ENCODE data around the gene METTL5.
A peak's percentile ranks its signal among the peaks of the same experiment; 100 is the strongest.
"Not testable (repeated sequence)": the region's sequence is repeated elsewhere in the genome, so short reads cannot be mapped to it uniquely, and the experiment has no call there.

Gene METTL5

GRCh38 chr2:169828141-169828811 lies 3.6 kb upstream of the METTL5 start:
- DNase-seq (ENCODE audit: low read depth) = peak; percentile 34

DNA sequence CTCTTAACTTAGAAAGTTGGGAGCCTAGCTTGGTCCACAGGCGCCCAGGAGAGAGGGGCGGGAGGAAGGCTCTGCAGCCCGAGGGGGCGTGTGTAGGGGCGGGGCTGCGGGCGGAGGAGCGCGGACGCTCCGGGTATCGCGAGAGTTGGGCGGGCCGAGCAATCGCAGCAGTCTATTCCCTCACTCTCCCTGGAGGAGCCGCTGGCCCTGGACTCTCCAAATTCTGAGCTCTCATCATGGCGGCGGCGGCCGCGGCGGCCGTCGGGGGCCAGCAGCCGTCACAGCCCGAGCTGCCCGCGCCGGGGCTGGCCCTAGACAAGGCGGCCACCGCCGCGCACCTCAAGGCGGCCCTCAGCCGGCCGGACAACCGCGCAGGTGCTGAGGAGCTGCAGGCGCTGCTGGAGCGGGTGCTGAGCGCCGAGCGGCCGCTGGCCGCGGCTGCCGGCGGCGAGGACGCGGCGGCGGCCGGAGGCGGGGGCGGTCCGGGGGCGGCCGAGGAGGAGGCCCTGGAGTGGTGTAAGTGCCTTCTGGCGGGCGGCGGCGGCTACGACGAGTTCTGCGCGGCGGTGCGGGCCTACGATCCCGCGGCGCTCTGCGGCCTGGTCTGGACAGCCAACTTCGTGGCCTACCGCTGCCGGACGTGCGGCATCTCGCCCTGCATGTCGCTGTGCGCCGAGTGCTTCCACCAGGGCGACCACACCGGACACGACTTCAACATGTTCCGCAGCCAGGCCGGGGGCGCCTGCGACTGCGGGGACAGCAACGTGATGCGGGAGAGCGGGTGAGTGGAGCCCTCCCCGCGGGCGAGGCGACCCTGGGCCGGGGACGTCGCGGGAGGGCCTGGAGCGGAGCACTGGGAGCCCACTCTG lies 2.8 kb upstream of the METTL5 start, which contains the start of gene UBR3:
UBR3 (plus strand) TSS at position 183 of the 869 bp plus-strand sequence; CDS start at position 237, 54 bp downstream.
- peak; percentile 84 for DNase-seq (ENCODE audit: low read depth)

DNA sequence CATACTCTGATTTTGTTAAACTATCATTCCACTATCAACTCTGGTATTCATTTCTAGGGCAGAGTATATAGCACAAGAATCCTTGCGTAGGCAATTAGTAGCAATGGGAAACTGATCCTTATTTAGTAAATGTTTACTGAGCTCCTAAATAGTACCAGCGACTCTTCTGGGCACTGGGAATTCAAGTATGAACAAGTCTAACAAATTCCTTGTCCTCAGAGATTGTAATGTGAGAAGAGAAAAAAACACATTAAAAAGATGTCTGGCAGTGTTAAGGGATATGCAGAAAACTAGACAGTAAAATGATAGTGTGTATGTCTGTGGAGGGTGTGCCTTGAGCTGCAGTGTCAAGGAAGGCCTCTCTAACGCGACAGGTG lies 721 bp downstream of the METTL5 start:
- no peak for DNase-seq (ENCODE audit: low read depth)

- DNase-seq (ENCODE audit: low read depth) = no peak
These were observed 1.8 kb downstream of the METTL5 start for GRCh38 chr2:169822785-169823392.

- no peak for DNase-seq (ENCODE audit: low read depth)
These were observed 2.7 kb downstream of the METTL5 start for GRCh38 chr2:169822036-169822435.

DNA sequence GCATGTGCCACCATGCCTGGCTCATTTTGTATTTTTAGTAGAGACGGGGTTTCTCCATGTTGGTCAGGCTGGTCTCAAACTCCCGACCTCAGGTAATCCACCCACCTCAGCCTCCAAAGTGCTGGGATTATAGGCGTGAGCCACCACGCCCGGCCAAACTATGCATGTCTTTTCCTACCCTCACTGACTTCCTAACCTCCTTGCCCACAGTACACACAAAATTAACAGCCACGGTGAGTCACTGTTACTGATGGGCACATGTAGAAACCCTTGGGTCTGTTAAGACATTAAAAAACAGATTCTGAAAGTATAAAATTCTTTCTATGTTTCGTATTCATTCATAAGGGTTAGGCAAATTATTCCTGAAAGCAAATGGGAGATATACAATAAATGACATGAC lies 4.6 kb downstream of the METTL5 start:
- DNase-seq (ENCODE audit: low read depth) = not testable (repeated sequence)

DNA sequence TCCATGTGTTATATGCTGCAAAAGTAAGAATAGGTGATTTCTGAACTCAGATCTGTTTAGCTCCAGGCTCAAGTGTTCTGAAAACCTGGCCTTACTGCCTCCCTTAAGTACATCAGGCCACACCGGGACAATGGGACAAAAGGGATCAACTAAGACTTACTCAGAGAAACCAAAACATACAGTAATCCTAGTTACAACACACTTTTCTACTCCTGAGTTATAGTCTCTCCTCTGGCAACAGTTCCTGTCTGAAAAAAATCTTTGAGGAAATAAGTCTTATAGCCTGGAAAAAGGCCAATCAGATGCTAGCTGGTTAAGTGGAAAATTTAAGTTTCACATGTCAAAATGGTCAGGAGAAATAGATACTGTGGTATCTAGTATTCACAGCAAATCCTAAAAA lies 5.6 kb downstream of the METTL5 start:
- no peak for DNase-seq (ENCODE audit: low read depth)

GRCh38 chr2:169818241-169818640 lies 6.5 kb downstream of the METTL5 start:
- no peak for DNase-seq (ENCODE audit: low read depth)

DNA sequence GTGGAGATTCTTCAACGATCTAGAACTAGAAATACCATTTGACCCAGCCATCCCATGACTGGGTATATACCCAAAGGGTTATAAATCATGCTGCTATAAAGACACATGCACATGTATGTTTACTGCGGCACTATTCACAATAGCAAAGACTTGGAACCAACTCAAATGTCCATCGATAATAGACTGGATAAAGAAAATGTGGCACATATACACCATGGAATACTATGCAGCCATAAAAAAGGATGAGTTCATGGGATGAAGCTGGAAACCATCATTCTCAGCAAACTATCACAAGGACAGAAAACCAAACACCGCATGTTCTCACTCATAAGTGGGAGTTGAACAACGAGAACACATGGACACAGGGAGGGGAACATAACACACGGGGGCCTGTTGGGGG lies 7.3 kb downstream of the METTL5 start:
- not testable (repeated sequence) for DNase-seq (ENCODE audit: low read depth)

DNA sequence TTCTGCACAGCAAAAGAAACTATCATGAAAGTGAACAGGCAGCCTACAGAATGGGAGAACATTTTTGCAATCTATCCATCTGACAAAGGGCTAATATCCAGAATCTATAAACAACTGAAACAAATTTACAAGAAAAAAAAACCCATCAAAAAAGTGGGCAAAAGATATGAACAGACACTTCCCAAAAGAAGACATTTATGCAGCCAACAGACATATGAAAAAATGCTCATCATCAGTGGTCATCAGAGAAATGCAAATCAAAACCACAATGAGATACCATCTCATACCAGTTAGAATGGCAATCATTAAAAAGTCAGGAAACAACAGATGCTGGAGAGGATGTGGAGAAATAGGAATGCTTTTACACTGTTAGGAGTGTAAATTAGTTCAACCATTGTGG lies 7.7 kb downstream of the METTL5 start:
- DNase-seq (ENCODE audit: low read depth) = not testable (repeated sequence)

DNA sequence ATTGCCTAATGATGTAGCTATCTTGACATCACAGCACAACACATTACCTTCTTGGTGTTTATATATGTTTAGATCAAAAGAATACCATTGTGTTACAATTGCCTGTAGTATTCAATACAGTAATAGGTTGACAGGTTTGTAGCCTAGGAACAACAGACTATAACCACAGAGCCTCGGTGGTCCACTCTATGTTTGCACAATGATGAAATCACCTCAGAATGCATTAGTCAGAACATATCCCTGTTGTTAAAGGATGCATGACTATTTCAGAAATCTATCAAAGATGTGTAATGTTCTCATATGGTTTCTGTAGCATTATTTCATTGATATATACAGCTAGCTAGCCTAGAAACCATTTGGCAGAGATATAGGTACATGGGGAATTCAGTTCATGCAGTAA lies 8.9 kb downstream of the METTL5 start:
- DNase-seq (ENCODE audit: low read depth) = no peak

- no peak for DNase-seq (ENCODE audit: low read depth)
These were observed 16.5 kb downstream of the METTL5 start for GRCh38 chr2:169808221-169808620.

DNA sequence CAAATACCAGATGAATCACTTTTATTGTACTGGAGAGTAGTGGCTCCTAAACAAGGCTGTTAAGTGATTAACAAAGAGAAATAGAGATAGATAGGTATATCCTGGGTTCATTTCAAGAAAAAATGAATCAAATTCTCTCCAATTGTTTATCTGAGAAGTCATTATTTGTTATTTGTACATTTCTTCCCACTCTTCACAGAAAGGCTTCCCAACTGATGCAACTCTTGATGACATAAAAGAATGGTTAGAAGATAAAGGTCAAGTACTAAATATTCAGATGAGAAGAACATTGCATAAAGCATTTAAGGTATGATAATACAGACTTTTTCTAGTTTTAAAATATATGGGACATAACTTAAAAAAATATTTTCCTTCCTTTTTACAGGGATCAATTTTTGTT lies 18.1 kb downstream of the METTL5 start:
- DNase-seq (ENCODE audit: low read depth) = no peak

DNA sequence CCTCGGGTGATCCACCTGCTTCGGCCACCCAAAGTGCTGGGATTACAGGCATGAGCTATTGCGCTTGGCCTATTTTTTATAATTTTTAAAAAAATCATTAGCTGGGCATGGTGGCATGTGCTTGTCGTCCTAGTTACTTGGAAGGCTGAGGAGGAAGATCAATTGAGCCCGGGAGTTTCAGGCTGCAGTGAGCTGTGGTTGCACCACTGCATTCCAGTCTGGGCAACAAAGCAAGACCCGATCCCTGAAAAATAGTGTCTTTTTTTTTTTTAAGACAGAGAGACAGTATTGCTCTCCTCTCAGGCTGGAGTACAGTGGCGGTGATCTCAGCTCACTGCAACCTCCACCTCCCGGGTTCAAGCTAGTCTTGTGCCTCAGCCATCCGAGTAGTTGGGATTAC lies 21.2 kb downstream of the METTL5 start:
- no peak for DNase-seq (ENCODE audit: low read depth)

GRCh38 chr2:169798718-169799592 lies 25.8 kb downstream of the METTL5 start, which contains the start of gene SSB:
SSB (plus strand) TSS chr2:169798871; CDS start chr2:169800961, 2,090 bp downstream.
- DNase-seq (ENCODE audit: low read depth) = peak; percentile 92

- DNase-seq (ENCODE audit: low read depth) = no peak
These were observed 26.3 kb downstream of the METTL5 start for GRCh38 chr2:169798397-169798717.

DNA sequence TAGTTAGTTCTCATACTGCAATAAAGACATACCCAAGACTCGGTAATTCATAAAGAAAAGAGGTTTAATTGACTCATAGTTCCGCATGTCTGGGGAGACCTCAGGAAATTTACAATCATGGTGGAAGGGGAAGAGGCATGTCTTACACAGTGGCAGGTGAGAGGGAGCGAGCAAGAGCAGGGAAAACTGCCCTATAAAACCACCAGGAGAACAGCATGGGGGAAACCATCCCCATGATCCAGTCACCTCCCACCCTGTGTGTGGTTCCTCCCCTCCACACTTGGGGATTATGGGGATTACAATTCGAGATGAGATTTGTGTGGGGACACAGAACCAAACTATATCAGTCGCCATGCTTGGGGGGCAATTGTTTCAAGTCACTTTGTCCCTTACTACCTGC lies 27.1 kb downstream of the METTL5 start:
- DNase-seq (ENCODE audit: low read depth) = no peak

DNA sequence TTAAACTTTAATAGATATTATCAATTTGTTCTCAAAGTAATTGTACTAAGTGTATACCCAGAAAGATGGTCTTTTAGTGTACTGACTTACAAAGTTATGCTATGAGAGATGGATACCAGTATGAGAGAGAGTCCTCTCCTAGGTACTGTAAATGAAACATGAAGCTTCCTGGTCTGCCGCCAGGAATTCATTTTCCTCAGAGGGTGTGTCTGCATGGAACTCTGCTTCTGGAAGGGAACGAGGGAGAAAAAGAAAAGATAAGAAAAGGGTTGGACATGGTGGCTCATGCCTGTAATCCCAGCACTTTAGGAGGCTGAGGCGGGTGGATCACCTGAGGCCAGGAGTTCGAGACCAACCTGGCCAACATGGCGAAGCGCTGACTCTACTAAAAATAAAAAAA lies 28.3 kb downstream of the METTL5 start:
- DNase-seq (ENCODE audit: low read depth) = no peak

DNA sequence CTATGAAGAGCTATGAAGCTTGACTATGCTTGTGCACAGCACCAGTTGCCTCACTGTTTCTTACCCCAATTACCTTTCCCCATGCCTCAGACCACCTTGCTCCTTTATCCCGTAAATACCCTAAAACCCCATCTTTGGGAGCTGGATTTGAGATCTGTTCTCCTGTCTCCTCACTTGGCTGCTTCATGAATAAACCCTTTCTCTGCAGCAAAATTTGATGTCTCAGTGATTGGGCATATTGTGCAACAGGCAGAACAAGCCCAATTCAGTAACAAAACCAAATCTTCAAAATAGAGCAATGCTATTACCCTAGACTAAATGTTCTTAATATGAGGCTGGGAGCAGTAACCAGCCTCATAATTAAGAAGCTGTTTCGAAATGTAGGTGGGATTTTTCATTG lies 29.5 kb downstream of the METTL5 start:
- DNase-seq (ENCODE audit: low read depth) = no peak

- no peak for DNase-seq (ENCODE audit: low read depth)
These were observed 34.1 kb downstream of the METTL5 start for GRCh38 chr2:169790581-169790980.

DNA sequence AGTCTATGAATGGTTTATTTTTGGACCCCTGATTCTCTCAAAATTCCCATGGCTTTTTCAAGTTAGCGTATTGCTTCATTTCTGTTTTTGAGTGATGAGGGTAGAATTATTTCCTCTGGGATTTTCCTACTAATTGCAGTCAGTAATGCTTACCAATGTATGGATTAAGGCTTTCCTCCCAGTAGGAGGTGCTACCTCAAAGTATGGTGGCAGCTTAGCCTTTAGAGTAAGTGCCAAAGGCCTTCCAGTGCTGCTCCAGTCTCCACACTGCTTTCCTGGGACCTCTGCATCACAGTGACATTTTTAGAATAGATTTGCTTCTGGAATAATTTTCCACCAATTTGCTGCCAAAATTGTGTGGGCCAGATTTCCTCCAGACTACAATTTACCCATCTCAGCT lies 42.2 kb downstream of the METTL5 start:
- DNase-seq (ENCODE audit: low read depth) = no peak
